H1 (cell line): ENCODE measurements around the gene KRTAP3-1.

Source experiments
- EP300 ChIP-seq, 2 experiments: IDR thresholded peaks; 1 replicate in 1 of 2; 2 replicates in 1 of 2; pipeline ENCODE4 v1.6.1; 2011 to 2012; ENCODE audit warnings: low read depth in 2 of 2, low read length in 2 of 2, mild to moderate bottlenecking in 2 of 2, borderline replicate concordance in 1 of 2, inconsistent platforms in 1 of 2, moderate library complexity in 1 of 2
- POLR2A ChIP-seq, 2 experiments: IDR thresholded peaks; 1 replicate in 1 of 2; 2 replicates in 1 of 2; pipeline ENCODE4 v1.6.1; 2011; ENCODE audit warnings: low read depth in 2 of 2, low read length in 2 of 2, mild to moderate bottlenecking in 2 of 2; ENCODE audit errors: control extremely low read depth in 1 of 2
- POLR2AphosphoS5 ChIP-seq: IDR thresholded peaks from 2 replicates; pipeline ENCODE4 v1.6.1; 2011; ENCODE audit warnings: low read depth, low read length

DNA sequence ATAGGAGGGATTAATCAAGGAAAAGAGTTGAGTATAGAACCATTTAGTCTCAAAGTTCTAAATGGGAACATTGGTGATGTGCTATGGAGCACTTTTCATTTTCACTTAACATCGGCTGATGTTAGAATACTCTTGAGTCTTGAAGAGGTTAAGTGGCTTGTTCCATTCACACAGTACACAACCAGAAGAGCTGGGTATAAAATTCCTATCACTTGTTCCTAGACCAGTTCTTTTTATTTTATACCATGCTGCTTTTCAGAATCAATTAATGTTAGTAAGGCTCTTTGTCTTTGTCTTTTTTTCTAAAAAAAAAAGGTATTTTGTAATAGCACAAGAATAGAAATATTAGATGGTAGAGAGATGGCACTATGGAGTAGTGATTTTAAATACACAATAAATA is 34.0 kb upstream of the KRTAP3-1 start:
- TF ChIP-seq POLR2AphosphoS5 (no peak), POLR2A (IDR thresholded peaks at IDR 0.05; ENCODE audit: control extremely low read depth in 1 of 2, low read depth in 2 of 2, low read length in 2 of 2) (no peak), EP300 (IDR thresholded peaks at IDR 0.05; ENCODE audit: borderline replicate concordance in 1 of 2, low read depth in 2 of 2, low read length in 2 of 2) (no peak)
